Neuron (in vitro differentiated cells): Measurements from ENCODE around the gene OR5D18.
"Not testable (repeated sequence)": the region's sequence is repeated elsewhere in the genome, so short reads cannot be mapped to it uniquely, and the experiment has no call there.

Experiments used
- H2AFZ ChIP-seq: one replicate; pipeline ENCODE4 v1.6.1; 2013; ENCODE audit warnings: low read depth, mild to moderate bottlenecking, inconsistent platforms, low read length, moderate library complexity
- H3K27me3 ChIP-seq: one replicate; pipeline ENCODE4 v1.6.1; 2013; ENCODE audit warnings: low read length; ENCODE audit not compliant: insufficient read depth
- H3K36me3 ChIP-seq: one replicate; pipeline ENCODE4 v1.6.1; 2013; ENCODE audit warnings: low read length; ENCODE audit not compliant: insufficient read depth
- H3K4me1 ChIP-seq: one replicate; pipeline ENCODE4 v1.6.1; 2013; ENCODE audit warnings: low read length; ENCODE audit not compliant: insufficient read depth
- H3K4me3 ChIP-seq: 2 replicates; pipeline ENCODE4 v1.5.1; 2013; ENCODE audit warnings: mild to moderate bottlenecking, low read length, moderate library complexity
- H3K9me3 ChIP-seq: one replicate; pipeline ENCODE4 v1.6.1; 2013; ENCODE audit warnings: low read length

OR5D18 gene

GRCh38 chr11:55819330-55819729, at the start of gene OR5D18:
Gene OR5D18, plus strand, starts transcription at chr11:55819630. Its CDS starts 0 bp downstream, at chr11:55819630.
- no peaks in the 10 kb centered on the region for H3K4me1 ChIP-seq
- H3K4me3 ChIP-seq, result no peak within 1 kb of the TSS
- H3K36me3 ChIP-seq, result no peaks in the 10 kb centered on the region
- no peaks in the 10 kb centered on the region for H3K9me3 ChIP-seq
- H3K27me3 ChIP-seq, result no peaks in the 10 kb centered on the region
- no peak within 1 kb of the TSS for H2AFZ ChIP-seq

- H3K4me3 ChIP-seq, result no peak within 1 kb of the TSS
- H2AFZ ChIP-seq, result no peak within 1 kb of the TSS
- no peaks in the 10 kb centered on the region for H3K9me3 ChIP-seq
- H3K27me3 ChIP-seq, result peaks cover 2% of the 10 kb centered on the region
- H3K36me3 ChIP-seq, result no peaks in the 10 kb centered on the region
- H3K4me1 ChIP-seq, result no peaks in the 10 kb centered on the region
Observed at GRCh38 chr11:55773138-55773537, 46.3 kb upstream of the OR5D18 start, which contains the start of gene OR5D13. Gene OR5D13, plus strand, starts transcription at chr11:55773438. Its CDS starts 0 bp downstream, at chr11:55773438.

GRCh38 chr11:55791606-55792005, 27.8 kb upstream of the OR5D18 start:
- Histone ChIP-seq H3K4me1 (no peaks in the 10 kb centered on the region), H2AFZ (no peak overlapping the region), H3K4me3 (no peak overlapping the region), H3K36me3 (no peaks in the 10 kb centered on the region), H3K27me3 (no peaks in the 10 kb centered on the region), H3K9me3 (no peaks in the 10 kb centered on the region)

GRCh38 chr11:55793321-55793720, 26.1 kb upstream of the OR5D18 start:
- Histone ChIP-seq H2AFZ (no peak overlapping the region), H3K9me3 (no peaks in the 10 kb centered on the region), H3K27me3 (no peaks in the 10 kb centered on the region), H3K4me1 (no peaks in the 10 kb centered on the region), H3K4me3 (no peak overlapping the region), H3K36me3 (no peaks in the 10 kb centered on the region)

DNA sequence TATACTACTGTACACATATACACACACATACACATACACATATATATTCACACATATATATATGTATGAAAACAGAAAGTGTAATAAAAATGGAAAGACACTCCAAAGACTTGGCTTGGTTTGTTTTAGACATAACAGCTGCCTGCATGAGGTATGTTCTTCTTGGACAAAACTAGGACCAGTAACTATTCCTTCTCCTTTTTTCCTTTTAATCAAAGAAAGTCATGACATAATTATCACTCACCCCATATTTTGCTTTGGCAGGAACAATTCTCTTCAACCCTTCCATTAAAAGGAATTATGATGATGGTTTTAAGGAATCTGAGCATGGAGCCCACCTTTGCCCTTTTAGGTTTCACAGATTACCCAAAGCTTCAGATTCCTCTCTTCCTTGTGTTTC, 24.2 kb upstream of the OR5D18 start, which contains the start of gene OR5D14:
Gene OR5D14 (plus strand): TSS at position 301 of the 400 bp plus-strand sequence. CDS start 0 bp downstream, at position 301.
- Histone ChIP-seq H2AFZ (no peak within 1 kb of the TSS), H3K36me3 (no peaks in the 10 kb centered on the region), H3K4me1 (no peaks in the 10 kb centered on the region), H3K9me3 (no peaks in the 10 kb centered on the region), H3K27me3 (no peaks in the 10 kb centered on the region), H3K4me3 (no peak within 1 kb of the TSS)

- H3K4me1 ChIP-seq, result no peaks in the 10 kb centered on the region
- no peaks in the 10 kb centered on the region for H3K27me3 ChIP-seq
- H3K9me3 ChIP-seq, result no peaks in the 10 kb centered on the region
- no peak overlapping the region for H3K4me3 ChIP-seq
- no peak overlapping the region for H2AFZ ChIP-seq
- H3K36me3 ChIP-seq, result no peaks in the 10 kb centered on the region
Observed at GRCh38 chr11:55806248-55806647, 13.2 kb upstream of the OR5D18 start.

DNA sequence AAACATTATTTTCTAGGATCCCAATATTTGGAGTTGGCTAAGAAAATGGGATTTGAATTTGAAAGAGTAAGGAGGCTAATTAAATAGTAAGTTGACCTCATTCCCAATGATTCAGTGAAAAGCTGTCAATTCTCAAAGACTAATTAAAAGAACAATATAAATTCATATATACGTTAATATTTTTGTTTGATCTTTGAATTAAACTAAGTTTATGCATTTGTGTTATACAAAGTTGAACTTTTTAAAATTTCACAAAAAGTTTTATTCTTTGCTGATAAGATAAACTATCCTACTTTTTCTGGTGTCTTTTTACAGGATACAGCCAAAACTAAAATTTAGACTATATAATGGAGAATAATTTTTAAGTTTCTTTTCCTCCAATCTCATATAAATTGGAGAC, 8.4 kb upstream of the OR5D18 start, which contains the start of gene OR5L1:
Gene OR5L1 (plus strand): TSS at position 301 of the 400 bp plus-strand sequence. CDS start 100 bp downstream, outside the sequence.
- H3K27me3 ChIP-seq, result no peaks in the 10 kb centered on the region
- H2AFZ ChIP-seq, result no peak within 1 kb of the TSS
- no peaks in the 10 kb centered on the region for H3K36me3 ChIP-seq
- no peaks in the 10 kb centered on the region for H3K4me1 ChIP-seq
- no peaks in the 10 kb centered on the region for H3K9me3 ChIP-seq
- H3K4me3 ChIP-seq, result no peak within 1 kb of the TSS

DNA sequence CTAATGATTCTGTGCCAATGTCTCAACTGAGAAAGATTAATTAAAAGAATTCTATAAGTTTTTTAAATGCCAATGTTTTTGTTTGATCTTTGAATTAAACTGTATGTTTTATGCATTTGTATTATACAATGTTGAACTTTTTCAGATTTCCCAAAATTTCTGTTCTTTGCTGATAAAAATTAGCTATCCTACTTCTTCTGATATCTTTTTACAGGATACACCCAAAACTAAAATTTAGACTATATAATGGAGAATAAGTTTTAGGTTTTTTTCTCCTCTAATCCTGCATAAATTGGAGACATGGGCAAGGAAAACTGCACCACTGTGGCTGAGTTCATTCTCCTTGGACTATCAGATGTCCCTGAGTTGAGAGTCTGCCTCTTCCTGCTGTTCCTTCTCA, 7.5 kb downstream of the OR5D18 start, which contains the start of gene OR5L2:
Gene OR5L2 (plus strand): TSS at position 301 of the 400 bp plus-strand sequence. CDS start 0 bp downstream, at position 301.
- Histone ChIP-seq H3K4me1 (no peaks in the 10 kb centered on the region), H3K9me3 (no peaks in the 10 kb centered on the region), H3K36me3 (no peaks in the 10 kb centered on the region), H2AFZ (no peak within 1 kb of the TSS), H3K27me3 (no peaks in the 10 kb centered on the region), H3K4me3 (no peak within 1 kb of the TSS)

GRCh38 chr11:55838452-55838851, 19.0 kb downstream of the OR5D18 start, which contains the start of gene OR5D16:
Gene OR5D16, plus strand, starts transcription at chr11:55838752. Its CDS starts 0 bp downstream, at chr11:55838752.
- H3K9me3 ChIP-seq, result no peaks in the 10 kb centered on the region
- H3K4me3 ChIP-seq, result no peak within 1 kb of the TSS
- no peak within 1 kb of the TSS for H2AFZ ChIP-seq
- H3K27me3 ChIP-seq, result no peaks in the 10 kb centered on the region
- H3K4me1 ChIP-seq, result no peaks in the 10 kb centered on the region
- H3K36me3 ChIP-seq, result no peaks in the 10 kb centered on the region

GRCh38 chr11:55847453-55847852, 28.0 kb downstream of the OR5D18 start:
- Histone ChIP-seq H3K4me3 (no peak overlapping the region), H2AFZ (no peak overlapping the region), H3K4me1 (no peaks in the 10 kb centered on the region), H3K9me3 (no peaks in the 10 kb centered on the region), H3K27me3 (no peaks in the 10 kb centered on the region), H3K36me3 (no peaks in the 10 kb centered on the region)

- Histone ChIP-seq H2AFZ (no peak overlapping the region), H3K9me3 (no peaks in the 10 kb centered on the region), H3K4me3 (no peak overlapping the region), H3K4me1 (no peaks in the 10 kb centered on the region), H3K27me3 (no peaks in the 10 kb centered on the region), H3K36me3 (no peaks in the 10 kb centered on the region)
Observed at GRCh38 chr11:55849037-55849436, 29.6 kb downstream of the OR5D18 start.

DNA sequence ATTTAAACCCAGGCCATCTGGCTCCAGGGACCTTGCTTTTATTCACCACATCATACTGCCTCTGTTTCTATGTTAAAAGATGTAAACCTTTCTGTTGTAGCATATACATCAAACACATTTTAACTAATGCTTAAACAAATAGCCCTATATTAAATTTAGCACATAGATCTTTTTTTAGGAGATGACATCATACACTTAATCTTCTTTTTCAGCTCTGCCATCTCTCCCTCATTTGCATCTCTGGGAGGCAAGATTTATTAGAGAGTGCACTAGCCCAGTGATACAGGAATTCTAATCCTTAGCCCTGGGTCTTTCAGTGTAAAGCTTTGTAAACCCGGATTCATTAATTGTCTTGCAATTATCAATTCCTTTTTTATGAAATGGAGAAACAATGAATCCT, 32.7 kb downstream of the OR5D18 start:
- no peak overlapping the region for H2AFZ ChIP-seq
- H3K4me1 ChIP-seq, result no peaks in the 10 kb centered on the region
- no peak overlapping the region for H3K4me3 ChIP-seq
- no peaks in the 10 kb centered on the region for H3K27me3 ChIP-seq
- no peaks in the 10 kb centered on the region for H3K36me3 ChIP-seq
- no peaks in the 10 kb centered on the region for H3K9me3 ChIP-seq

DNA sequence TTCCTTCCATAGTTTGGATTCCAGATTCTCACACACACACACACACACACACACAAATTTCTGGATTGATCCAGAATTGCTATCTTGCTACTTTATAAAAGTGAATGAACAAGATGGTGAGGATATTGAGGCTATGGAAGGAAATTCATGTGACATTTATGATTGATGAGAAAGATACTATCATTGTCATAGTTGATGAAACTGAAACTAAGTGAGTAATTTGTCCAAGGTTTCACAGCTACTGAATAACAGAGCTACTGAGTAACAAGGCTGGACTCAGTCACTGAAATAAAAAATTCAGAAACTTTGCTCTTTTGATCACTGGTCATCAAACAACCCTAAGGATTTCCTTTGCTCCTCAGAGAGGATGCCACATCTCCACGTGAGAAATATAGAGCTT, 35.3 kb downstream of the OR5D18 start:
- no peaks in the 10 kb centered on the region for H3K36me3 ChIP-seq
- no peak overlapping the region for H2AFZ ChIP-seq
- no peaks in the 10 kb centered on the region for H3K9me3 ChIP-seq
- no peaks in the 10 kb centered on the region for H3K27me3 ChIP-seq
- H3K4me3 ChIP-seq, result no peak overlapping the region
- no peaks in the 10 kb centered on the region for H3K4me1 ChIP-seq

DNA sequence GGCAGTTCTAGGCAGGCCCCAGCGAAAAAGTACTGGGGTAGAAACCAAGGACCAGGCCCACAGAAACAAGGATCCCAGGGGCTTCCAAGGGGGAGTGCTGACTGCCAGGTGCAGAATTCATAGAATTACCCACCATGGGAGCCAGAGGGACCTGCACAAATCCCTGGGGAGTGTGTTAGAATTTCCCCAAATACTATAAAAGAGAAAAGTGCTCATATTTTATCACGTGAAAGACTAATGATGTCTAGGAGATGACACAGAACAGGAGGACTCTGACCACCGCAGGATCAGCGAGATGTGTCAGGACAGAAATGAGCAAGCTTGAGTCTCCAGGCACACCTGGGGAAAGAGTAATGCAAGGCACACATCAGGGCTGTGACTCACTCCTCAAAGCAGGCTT, 47.9 kb downstream of the OR5D18 start:
- not testable (repeated sequence) for H3K4me1 ChIP-seq, H3K27me3 ChIP-seq, H3K36me3 ChIP-seq, H2AFZ ChIP-seq, H3K4me3 ChIP-seq, H3K9me3 ChIP-seq
